ENCODE measurements around the gene WDFY4. TPM values are rescaled to one million over a fixed set of nuclear protein-coding genes. Genes with fewer than 3 reads are reported as not detected.

Gene WDFY4
- total and polyA plus RNA-seq, 2 of the 4 experiments (the other 2 are of a cell fraction), result not detected

- Histone ChIP-seq H3K4me1 (ENCODE audit: control insufficient read depth, insufficient read depth, low read length) (no peaks in the 10 kb centered on the region; the same call in 1 of the 2 replicates), H3K4me2 (ENCODE audit: low read depth, low read length) (no peak overlapping the region), H2AK9ac (replicated peaks; ENCODE audit: low read depth, low read length, poor library complexity) (no peak overlapping the region), H3K36me3 (ENCODE audit: control insufficient read depth, insufficient read depth, low read length) (no peaks in the 10 kb centered on the region), H2AFZ (replicated peaks; ENCODE audit: low read length, poor library complexity) (no peak overlapping the region), H2BK5ac (ENCODE audit: low read depth, low read length, poor library complexity, severe bottlenecking) (no peak overlapping the region), H3K18ac (ENCODE audit: low read depth, low read length) (no peak overlapping the region), H4K8ac (ENCODE audit: low read depth in 2 of 2, low read length in 2 of 2) (no peak overlapping the region), H3K9me3 (ENCODE audit: control insufficient read depth, insufficient read depth, low read length) (no peaks in the 10 kb centered on the region), H4K91ac (ENCODE audit: insufficient read depth, low read depth, low read length) (no peak overlapping the region), H3K14ac (replicated peaks; ENCODE audit: low read depth, low read length) (no peak overlapping the region), H3K27me3 (ENCODE audit: control insufficient read depth, insufficient read depth, low read length) (peaks cover 7% of the 10 kb centered on the region), H2BK120ac (ENCODE audit: low read depth, low read length) (no peak overlapping the region), H3K9me1 (ENCODE audit: insufficient read depth, low read length) (no peaks in the 10 kb centered on the region), H3K56ac (ENCODE audit: extremely low read depth, insufficient read depth, low read length) (no peak overlapping the region), H3K9ac (ENCODE audit: low read depth, low read length) (no peak overlapping the region), H2BK15ac (ENCODE audit: low read depth, low read length) (no peak overlapping the region), H4K5ac (ENCODE audit: low read depth, low read length) (no peak overlapping the region), H2BK20ac (ENCODE audit: low read depth, low read length) (no peak overlapping the region), H3K4me3 (ENCODE audit: insufficient read depth, low read depth, low read length) (no peak overlapping the region), H3K79me1 (ENCODE audit: low read depth in 1 of 2, low read length in 2 of 2) (no peaks in the 10 kb centered on the region), H2AK5ac (ENCODE audit: low read depth, low read length) (no peak overlapping the region), H4K20me1 (ENCODE audit: insufficient read depth, low read length) (no peaks in the 10 kb centered on the region), H3K4ac (ENCODE audit: low read depth, low read length) (no peak overlapping the region), H3K27ac (ENCODE audit: insufficient read depth, low read length) (no peak overlapping the region), H3K23ac (ENCODE audit: low read depth, low read length) (no peak overlapping the region)
- POLR2A ChIA-PET (ENCODE audit: unreplicated experiment), result no interaction called here
- CTCF ChIA-PET, result interaction anchor here (0.5 kb wide), 1 partner anchor 636 kb away, joined by 3 read pairs; no protein-coding TSS in a partner anchor
- no TSS peak for BruUV-seq (replicated peaks)
- in situ Hi-C loops (cut with MboI; ENCODE audit: low sequenced_read_pairs) (no loop called here), dilution Hi-C loops (cut with HindIII; ENCODE audit: low sequenced_read_pairs, unreplicated experiment) (no loop called here), intact Hi-C loops (cut with micrococcal nuclease) (no loop called here)
- no peak for TF ChIP-seq BHLHE40 (IDR thresholded peaks at IDR 0.05; ENCODE audit: low read depth, low read length)
- no peak for TF ChIP-seq NFE2L2 (IDR thresholded peaks at IDR 0.05; ENCODE audit: low read depth, low read length)
- TF ChIP-seq, protein P1, sequence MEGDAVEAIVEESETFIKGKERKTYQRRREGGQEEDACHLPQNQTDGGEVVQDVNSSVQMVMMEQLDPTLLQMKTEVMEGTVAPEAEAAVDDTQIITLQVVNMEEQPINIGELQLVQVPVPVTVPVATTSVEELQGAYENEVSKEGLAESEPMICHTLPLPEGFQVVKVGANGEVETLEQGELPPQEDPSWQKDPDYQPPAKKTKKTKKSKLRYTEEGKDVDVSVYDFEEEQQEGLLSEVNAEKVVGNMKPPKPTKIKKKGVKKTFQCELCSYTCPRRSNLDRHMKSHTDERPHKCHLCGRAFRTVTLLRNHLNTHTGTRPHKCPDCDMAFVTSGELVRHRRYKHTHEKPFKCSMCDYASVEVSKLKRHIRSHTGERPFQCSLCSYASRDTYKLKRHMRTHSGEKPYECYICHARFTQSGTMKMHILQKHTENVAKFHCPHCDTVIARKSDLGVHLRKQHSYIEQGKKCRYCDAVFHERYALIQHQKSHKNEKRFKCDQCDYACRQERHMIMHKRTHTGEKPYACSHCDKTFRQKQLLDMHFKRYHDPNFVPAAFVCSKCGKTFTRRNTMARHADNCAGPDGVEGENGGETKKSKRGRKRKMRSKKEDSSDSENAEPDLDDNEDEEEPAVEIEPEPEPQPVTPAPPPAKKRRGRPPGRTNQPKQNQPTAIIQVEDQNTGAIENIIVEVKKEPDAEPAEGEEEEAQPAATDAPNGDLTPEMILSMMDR (conservative IDR thresholded peaks at IDR 0.05; ENCODE audit: low read depth, low read length), result no peak
- TF ChIP-seq RAD21 (IDR thresholded peaks at IDR 0.05; ENCODE audit: low read length), result no peak
- TF ChIP-seq, protein P2, sequence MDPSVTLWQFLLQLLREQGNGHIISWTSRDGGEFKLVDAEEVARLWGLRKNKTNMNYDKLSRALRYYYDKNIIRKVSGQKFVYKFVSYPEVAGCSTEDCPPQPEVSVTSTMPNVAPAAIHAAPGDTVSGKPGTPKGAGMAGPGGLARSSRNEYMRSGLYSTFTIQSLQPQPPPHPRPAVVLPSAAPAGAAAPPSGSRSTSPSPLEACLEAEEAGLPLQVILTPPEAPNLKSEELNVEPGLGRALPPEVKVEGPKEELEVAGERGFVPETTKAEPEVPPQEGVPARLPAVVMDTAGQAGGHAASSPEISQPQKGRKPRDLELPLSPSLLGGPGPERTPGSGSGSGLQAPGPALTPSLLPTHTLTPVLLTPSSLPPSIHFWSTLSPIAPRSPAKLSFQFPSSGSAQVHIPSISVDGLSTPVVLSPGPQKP (IDR thresholded peaks at IDR 0.05; ENCODE audit: borderline replicate concordance, low read depth, low read length), result no peak
- no peak for TF ChIP-seq RCOR1 (IDR thresholded peaks at IDR 0.05; ENCODE audit: insufficient replicate concordance, low read length)
- no peak for TF ChIP-seq MAZ (IDR thresholded peaks at IDR 0.05; ENCODE audit: borderline replicate concordance, low read depth, low read length)
- no peak for TF ChIP-seq RFX5 (IDR thresholded peaks at IDR 0.05; ENCODE audit: low read depth, low read length)
- no peak for TF ChIP-seq CHD1 (IDR thresholded peaks at IDR 0.05; ENCODE audit: low read depth, low read length)
- TF ChIP-seq MAFK (IDR thresholded peaks at IDR 0.05; ENCODE audit: low read depth, low read length), result no peak
- TF ChIP-seq MXI1 (IDR thresholded peaks at IDR 0.05; ENCODE audit: borderline replicate concordance, low read depth, low read length), result no peak
- TF ChIP-seq FOS (IDR thresholded peaks at IDR 0.05; ENCODE audit: low read depth, low read length), result no peak
- TF ChIP-seq CEBPB (IDR thresholded peaks at IDR 0.05; ENCODE audit: low read depth, low read length), result no peak
- no peak for TF ChIP-seq SMC3 (IDR thresholded peaks at IDR 0.05; ENCODE audit: low read depth, low read length)
- no peak for TF ChIP-seq POLR2A (IDR thresholded peaks at IDR 0.05; ENCODE audit: low read depth, low read length)
- DNase-seq (no peak), ATAC-seq (ENCODE audit: low read depth) (no peak)
- no CpG with 5 or more reads among the region's 5 CpGs for WGBS, 2 experiments (ENCODE audit: extremely low coverage in 2 of 2, insufficient read length in 1 of 2)
Measured at GRCh38 chr10:49007129-49007528, 322.5 kb downstream of the WDFY4 start.

Data from IMR-90 (cell line).